B cell (primary cell): ENCODE measurements around the gene COL16A1. TPM values are rescaled to one million over a fixed set of nuclear protein-coding genes. Genes with fewer than 3 reads are reported as not detected.

ENCODE experiments used
- ATAC-seq: fragments of 200-7000 bp; cut with Tn5 transposase; one replicate; pipeline ENCODE4 v1.10.0; 2021; ENCODE audit warnings: low read depth, mild to moderate bottlenecking, moderate number of reproducible peaks, moderate library complexity
- CTCF ChIA-PET: fragments of 350-600 bp; sonication (Branson Sonifier 250); formaldehyde crosslinking; loops from one replicate; lab custom pipeline; 2021; ENCODE audit warnings: antibody characterized with exemption, inconsistent platforms; lab: Charles Lee
- POLR2A ChIA-PET: fragments of 350-600 bp; sonication (Branson Sonifier 250); formaldehyde crosslinking; loops from one replicate; lab custom pipeline; 2021; ENCODE audit warnings: antibody characterized with exemption; lab: Charles Lee
- DNase-seq: peaks from one replicate; pipeline ENCODE4 v3.0.0; 2013
- H2AFZ ChIP-seq: 2 replicates; pipeline ENCODE4 v1.6.1; 2012; ENCODE audit warnings: mild to moderate bottlenecking, low read depth, low read length; ENCODE audit not compliant: insufficient read depth, poor library complexity, severe bottlenecking
- H3K27ac ChIP-seq, 2 donors: 1 replicate in 1 of 2; 2 replicates in 1 of 2; pipeline ENCODE4 v1.5.1; 2012 to 2013; ENCODE audit warnings: low read length in 2 of 2, mild to moderate bottlenecking in 2 of 2, moderate library complexity in 1 of 2
- H3K27me3 ChIP-seq, 4 experiments: fragments of 200-600 bp in 1 of 4; sonication (generic) in 1 of 4; replicated peaks in 1 of 4; 1 replicate in 2 of 4; 2 replicates in 2 of 4; pipeline versions ENCODE4 v1.6.1 to v1.7.0; 2013 to 2016; ENCODE audit warnings: low read length in 3 of 4, mild to moderate bottlenecking in 2 of 4, mixed read lengths in 1 of 4, moderate library complexity in 1 of 4; ENCODE audit not compliant: insufficient read depth in 4 of 4, control insufficient read depth in 3 of 4; ENCODE audit errors: control extremely low read depth in 1 of 4
- H3K36me3 ChIP-seq, 2 experiments: replicated peaks in 1 of 2; 1 replicate in 1 of 2; 2 replicates in 1 of 2; pipeline versions ENCODE4 v1.6.1 to v1.7.1; 2013; ENCODE audit warnings: low read length in 1 of 2; ENCODE audit not compliant: insufficient read depth in 2 of 2, control insufficient read depth in 1 of 2; ENCODE audit errors: control extremely low read depth in 1 of 2, extremely low read depth in 1 of 2
- H3K4me1 ChIP-seq, 2 donors: fragments of 200-600 bp in 1 of 2; sonication (generic) in 1 of 2; 1 replicate in 1 of 2; 2 replicates in 1 of 2; pipeline versions ENCODE4 v1.5.1 to v1.6.1; 2013 to 2017; ENCODE audit warnings: low read length in 2 of 2; ENCODE audit not compliant: control insufficient read depth in 2 of 2, insufficient read depth in 2 of 2
- H3K4me2 ChIP-seq: replicated peaks from 2 replicates; pipeline ENCODE3; 2012; ENCODE audit warnings: mild to moderate bottlenecking, low read depth, low read length; ENCODE audit not compliant: poor library complexity, severe bottlenecking
- H3K4me3 ChIP-seq, 5 experiments: fragments of 200-600 bp in 1 of 5; sonication (generic) in 1 of 5; 1 replicate in 3 of 5; 2 replicates in 2 of 5; pipeline versions ENCODE4 v1.5.1 to v1.7.0; 2011 to 2016; ENCODE audit warnings: low read length in 4 of 5, mild to moderate bottlenecking in 4 of 5, low read depth in 2 of 5, control low read depth in 1 of 5, moderate library complexity in 1 of 5; ENCODE audit not compliant: insufficient read depth in 1 of 5; ENCODE audit errors: control extremely low read depth in 1 of 5, extremely low read depth in 1 of 5
- H3K79me2 ChIP-seq: fragments of 200-600 bp; sonication (generic); one replicate; pipeline ENCODE4 v1.6.0; 2016; ENCODE audit warnings: low read length; ENCODE audit not compliant: control insufficient read depth, insufficient read depth
- H3K9ac ChIP-seq: fragments of 200-600 bp; sonication (generic); 2 replicates; pipeline ENCODE4 v1.6.1; 2017; ENCODE audit warnings: mild to moderate bottlenecking, low read length, moderate library complexity
- H3K9me3 ChIP-seq, 3 donors: one replicate each; pipeline versions ENCODE4 v1.6.1 to v1.7.1; 2013; ENCODE audit warnings: low read length in 2 of 3; ENCODE audit not compliant: control insufficient read depth in 2 of 3, insufficient read depth in 1 of 3; ENCODE audit errors: control extremely low read depth in 1 of 3
- H4K20me1 ChIP-seq: 2 replicates; pipeline ENCODE4 v1.6.0; 2012; ENCODE audit warnings: mild to moderate bottlenecking, low read length; ENCODE audit not compliant: insufficient read depth, control insufficient read depth, poor library complexity, severe bottlenecking
- H3K27ac Mint-ChIP-seq: one replicate; pipeline ENCODE4 v1.8.0; 2021; ENCODE audit warnings: mixed read lengths
- H3K27me3 Mint-ChIP-seq: one replicate; pipeline ENCODE4 v1.8.0; 2021; ENCODE audit warnings: mixed read lengths
- H3K4me1 Mint-ChIP-seq: one replicate; pipeline ENCODE4 v1.8.0; 2021; ENCODE audit warnings: mixed read lengths
- H3K4me3 Mint-ChIP-seq: one replicate; pipeline ENCODE4 v1.8.0; 2021; ENCODE audit warnings: mixed read lengths
- H3K9me3 Mint-ChIP-seq: one replicate; pipeline ENCODE4 v1.8.0; 2022; ENCODE audit warnings: mixed read lengths; ENCODE audit not compliant: insufficient read depth
- EZH2 ChIP-seq: IDR thresholded peaks from 2 replicates; pipeline ENCODE4 v1.6.1; 2012; ENCODE audit warnings: borderline replicate concordance, low read depth, mild to moderate bottlenecking, moderate library complexity, low read length; ENCODE audit not compliant: insufficient read depth, poor library complexity, severe bottlenecking
- WGBS: methylation state at CpG from one replicate; pipeline ENCODE4 v1.1.5; 2013; ENCODE audit warnings: missing lambda C conversion rate; ENCODE audit not compliant: insufficient coverage; 5-methylcytosine and 5-hydroxymethylcytosine counted together
- intact Hi-C: fragments of 100-400 bp; cut with micrococcal nuclease; formaldehyde crosslinking; loops from one replicate; pipeline ENCODE4 v1.10.0; 2022
- polyA plus RNA-seq: library from polyadenylated mRNA; depleted of rRNA; stranded (reverse); fragments of >200 nt; gene quantifications from 2 replicates; pipeline ENCODE4 v1.2.3, GENCODE V29; 2012
- total RNA-seq, 2 donors: library from RNA; stranded (reverse); fragments of 120-200 nt in 1 of 2; gene quantifications; 1 replicate in 1 of 2; 2 replicates in 1 of 2; pipeline versions ENCODE4 v1.2.3 to v1.2.4, GENCODE V29; 2013 to 2022
- TF ChIP-seq, protein P1 (sequence below): fragments of 200-600 bp; IDR thresholded peaks from one replicate; pipeline ENCODE4 v1.8.0; 2022; ENCODE audit warnings: antibody characterized with exemption, mild to moderate bottlenecking

Gene COL16A1
- total and polyA plus RNA-seq, 2 donors (not counting 1 experiment from before 2014, with no cell fraction given) = 0.07 TPM; not detected in 1

DNA sequence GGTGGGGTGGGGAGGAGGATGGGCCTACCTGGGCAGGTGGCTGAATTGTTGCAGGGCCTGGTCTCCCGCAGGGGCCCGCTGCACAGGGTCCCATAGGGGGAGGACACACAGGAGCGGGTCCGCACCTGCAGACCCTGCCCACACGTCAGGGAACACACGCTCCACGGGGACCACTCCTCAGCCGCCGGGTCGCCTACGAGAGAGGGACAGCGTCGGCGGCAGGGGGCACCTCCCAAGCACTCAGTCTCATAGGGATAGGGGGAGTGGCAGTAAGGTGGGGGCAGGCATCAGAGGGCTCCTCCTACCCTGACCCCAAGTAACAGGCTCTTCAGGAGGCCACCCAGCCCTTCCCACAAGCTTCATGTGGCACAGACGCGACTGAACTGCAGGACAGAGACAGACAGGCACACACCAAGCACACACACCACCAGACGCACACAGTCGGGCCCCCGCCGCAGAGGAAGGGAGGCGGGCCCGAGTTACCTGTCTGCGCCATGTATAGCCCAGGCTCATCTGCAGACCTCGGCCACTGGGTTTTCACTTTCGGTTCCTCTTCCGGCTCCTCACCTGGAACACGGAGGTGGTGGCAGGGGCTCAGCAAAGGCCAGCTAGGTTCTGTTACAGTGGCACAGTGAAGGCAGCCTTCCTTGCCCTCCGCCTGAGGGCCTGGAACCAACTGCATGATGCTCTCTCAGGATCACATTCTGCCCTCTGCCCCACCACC lies 40.5 kb upstream of the COL16A1 start:
- CTCF ChIA-PET = interaction anchor here (0.9 to 2.1 kb wide), 4 partner anchors 40 to 219 kb away, joined by 3 to 15 read pairs (median 5); no protein-coding TSS in a partner anchor
- Mint-ChIP-seq H3K9me3 (no peaks in the 10 kb centered on the region), H3K4me3 (peak overlapping the region; percentile 64), H3K27ac (peak overlapping the region; percentile 87), H3K27me3 (no peaks in the 10 kb centered on the region), H3K4me1 (peaks cover 52% of the 10 kb centered on the region)
- DNase-seq = peak; percentile 79
- TF ChIP-seq EZH2 = no peak
- Histone ChIP-seq H4K20me1 (no peaks in the 10 kb centered on the region), H3K79me2 (no peaks in the 10 kb centered on the region), H3K4me2 (peak overlapping the region; percentile 65), H3K27me3 (peaks cover 0 to 7% (median 0%) of the 10 kb centered on the region in 4 experiments), H3K9ac (peak overlapping the region; percentile 19), H3K4me1 (peaks cover 25 to 39% of the 10 kb centered on the region in 2 donors), H3K4me3 (no peak overlapping the region), H2AFZ (peak overlapping the region; percentile 32), H3K27ac (peak overlapping the region; percentile 29 to 35), H3K36me3 (no peaks in the 10 kb centered on the region), H3K9me3 (no peaks in the 10 kb centered on the region)
- POLR2A ChIA-PET = interaction anchor here (0.5 kb wide), 1 partner anchor 18 kb away, joined by 5 read pairs; no protein-coding TSS in a partner anchor
- peak; percentile 79 for ATAC-seq
- intact Hi-C loops = loop anchor here (2.0 kb wide), 1 partner anchor 16 kb away; no protein-coding TSS in a partner anchor
- WGBS = 75% methylated on average over 28 of the region's 28 CpGs

DNA sequence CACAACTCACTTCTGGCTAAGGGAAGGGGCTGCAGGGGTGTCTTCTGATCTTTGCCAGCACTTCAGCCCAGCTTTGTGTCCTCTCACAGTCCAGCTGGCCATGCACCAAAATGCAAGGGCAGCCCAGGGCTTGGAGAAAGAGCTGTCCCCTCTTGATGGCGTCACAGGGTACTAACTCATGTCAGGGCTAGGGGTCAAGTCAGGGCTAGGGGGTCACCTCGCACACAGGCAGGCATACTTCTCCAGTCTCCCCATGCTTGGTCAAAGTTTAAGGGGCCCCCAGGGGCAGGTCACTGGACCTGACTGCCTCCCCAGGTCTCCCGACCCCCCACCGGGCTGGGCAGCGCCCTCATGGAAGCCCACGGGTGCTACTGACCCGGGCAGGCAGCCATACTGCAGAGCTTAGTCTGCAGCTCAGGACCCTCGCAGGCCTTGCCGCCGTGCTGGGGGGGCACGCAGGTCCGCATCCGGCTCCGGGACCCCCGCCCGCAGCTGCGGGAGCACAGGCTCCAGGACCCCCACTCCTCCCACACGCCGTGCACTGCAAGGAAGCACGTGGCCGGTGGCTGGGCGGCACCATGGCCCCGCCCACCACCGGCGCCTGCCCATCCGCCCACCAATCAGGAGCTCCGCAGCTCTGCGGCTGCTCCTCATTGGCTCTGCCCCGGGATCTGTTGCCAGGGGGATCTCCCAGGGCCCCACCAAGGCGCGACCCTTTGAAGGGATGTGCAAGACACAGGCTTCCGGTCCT lies 38.8 kb upstream of the COL16A1 start:
- Histone ChIP-seq H3K27me3 (no peaks in the 10 kb centered on the region), H3K4me1 (peaks cover 30 to 45% of the 10 kb centered on the region in 2 donors), H3K36me3 (no peaks in the 10 kb centered on the region), H3K9me3 (no peaks in the 10 kb centered on the region), H3K79me2 (no peaks in the 10 kb centered on the region), H3K9ac (no peak overlapping the region), H4K20me1 (no peaks in the 10 kb centered on the region), H3K4me3 (no peak overlapping the region), H3K4me2 (no peak overlapping the region), H3K27ac (no peak overlapping the region), H2AFZ (no peak overlapping the region)
- CTCF ChIA-PET = no interaction called here
- H3K4me3 Mint-ChIP-seq = no peak overlapping the region
- no peaks in the 10 kb centered on the region for H3K27me3 Mint-ChIP-seq
- no peaks in the 10 kb centered on the region for H3K9me3 Mint-ChIP-seq
- intact Hi-C loops = no loop called here
- H3K27ac Mint-ChIP-seq = no peak overlapping the region
- TF ChIP-seq, protein P1, sequence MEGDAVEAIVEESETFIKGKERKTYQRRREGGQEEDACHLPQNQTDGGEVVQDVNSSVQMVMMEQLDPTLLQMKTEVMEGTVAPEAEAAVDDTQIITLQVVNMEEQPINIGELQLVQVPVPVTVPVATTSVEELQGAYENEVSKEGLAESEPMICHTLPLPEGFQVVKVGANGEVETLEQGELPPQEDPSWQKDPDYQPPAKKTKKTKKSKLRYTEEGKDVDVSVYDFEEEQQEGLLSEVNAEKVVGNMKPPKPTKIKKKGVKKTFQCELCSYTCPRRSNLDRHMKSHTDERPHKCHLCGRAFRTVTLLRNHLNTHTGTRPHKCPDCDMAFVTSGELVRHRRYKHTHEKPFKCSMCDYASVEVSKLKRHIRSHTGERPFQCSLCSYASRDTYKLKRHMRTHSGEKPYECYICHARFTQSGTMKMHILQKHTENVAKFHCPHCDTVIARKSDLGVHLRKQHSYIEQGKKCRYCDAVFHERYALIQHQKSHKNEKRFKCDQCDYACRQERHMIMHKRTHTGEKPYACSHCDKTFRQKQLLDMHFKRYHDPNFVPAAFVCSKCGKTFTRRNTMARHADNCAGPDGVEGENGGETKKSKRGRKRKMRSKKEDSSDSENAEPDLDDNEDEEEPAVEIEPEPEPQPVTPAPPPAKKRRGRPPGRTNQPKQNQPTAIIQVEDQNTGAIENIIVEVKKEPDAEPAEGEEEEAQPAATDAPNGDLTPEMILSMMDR = no peak
- TF ChIP-seq EZH2 = no peak
- POLR2A ChIA-PET = no interaction called here
- no peak for DNase-seq
- ATAC-seq = no peak
- peaks cover 58% of the 10 kb centered on the region for H3K4me1 Mint-ChIP-seq
- 93% methylated on average over 32 of the region's 32 CpGs for WGBS
